GM21737 (cell line): ENCODE results near the gene GTF2H2.
"Not testable (repeated sequence)": the region's sequence is repeated elsewhere in the genome, so short reads cannot be mapped to it uniquely, and the experiment has no call there.

Source experiments
- ATAC-seq: cut with Tn5 transposase; IDR thresholded peaks from one replicate; pipeline ENCODE4 v1.9.1; 2021; ENCODE audit warnings: mild to moderate bottlenecking, moderate library complexity; ENCODE audit not compliant: unreplicated experiment

The GTF2H2 gene

DNA sequence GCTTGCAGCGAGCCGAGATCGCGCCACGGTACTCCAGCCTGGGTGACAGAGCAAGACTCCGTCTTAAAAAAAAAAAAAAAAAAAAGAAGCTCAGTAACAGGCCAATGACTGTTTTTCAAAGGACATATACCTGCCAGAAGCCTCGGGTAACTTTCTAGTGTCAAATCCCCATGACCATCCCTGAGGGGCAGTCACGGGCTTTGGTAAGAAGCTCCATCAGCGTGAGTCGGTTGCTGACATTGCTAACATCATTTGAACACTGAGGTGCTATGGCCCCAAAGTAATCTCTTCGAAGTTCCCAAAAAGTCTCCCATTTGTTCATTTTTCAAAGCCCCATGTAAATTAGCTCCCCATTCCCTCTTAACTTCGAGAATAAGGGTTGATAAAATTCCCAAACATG lies 53.9 kb downstream of the GTF2H2 start:
- ATAC-seq: no peak

DNA sequence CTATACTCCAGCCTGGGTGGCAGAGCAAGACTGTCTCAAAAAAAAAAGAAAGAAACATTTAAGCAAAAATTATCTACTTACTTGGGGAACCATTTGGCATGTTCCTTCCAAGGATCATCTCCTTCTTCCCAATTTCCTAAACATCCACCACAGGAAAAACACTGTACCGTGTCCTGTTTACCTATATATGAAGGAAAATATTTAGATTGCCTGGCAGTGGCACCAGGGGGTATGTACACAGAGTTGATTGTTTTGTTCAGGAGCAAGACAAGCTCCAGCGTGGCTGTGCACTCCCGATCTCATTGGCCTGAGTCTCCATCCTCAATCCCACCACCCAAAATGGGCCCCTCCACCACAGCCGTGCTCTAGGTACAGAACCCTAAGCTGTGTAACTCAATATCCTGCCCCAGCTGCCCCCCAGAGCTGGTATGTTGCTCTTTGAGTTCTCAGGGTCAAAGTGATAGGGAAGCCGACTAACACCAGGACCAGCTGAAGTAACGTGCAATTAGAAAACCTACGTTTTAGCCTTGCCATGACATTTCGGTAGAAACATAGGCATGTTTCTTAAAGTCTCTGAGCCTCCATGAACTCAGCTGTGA lies 56.2 kb downstream of the GTF2H2 start:
- ATAC-seq: no peak

DNA sequence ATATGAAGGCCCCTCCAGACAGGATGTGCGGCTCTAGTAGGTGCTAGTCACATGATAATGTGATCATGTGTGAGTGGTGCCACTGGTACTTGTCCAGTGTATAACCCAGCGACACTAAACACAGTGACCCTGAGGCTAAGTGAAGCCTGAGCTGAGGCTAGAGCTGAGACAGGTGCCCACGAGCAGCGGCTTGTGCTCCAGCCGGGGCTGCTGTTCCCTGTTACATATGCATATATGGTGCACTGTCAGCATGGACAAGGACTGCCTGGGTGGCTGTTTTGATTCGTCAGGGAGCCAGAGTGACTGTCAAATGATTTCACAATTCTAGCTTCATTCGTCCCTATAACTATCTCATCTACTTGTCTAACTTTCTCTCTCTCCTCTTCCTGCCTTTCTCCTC lies 60.5 kb downstream of the GTF2H2 start:
- ATAC-seq: not testable (repeated sequence)
